ENCODE data around the gene QRICH2.

DNA sequence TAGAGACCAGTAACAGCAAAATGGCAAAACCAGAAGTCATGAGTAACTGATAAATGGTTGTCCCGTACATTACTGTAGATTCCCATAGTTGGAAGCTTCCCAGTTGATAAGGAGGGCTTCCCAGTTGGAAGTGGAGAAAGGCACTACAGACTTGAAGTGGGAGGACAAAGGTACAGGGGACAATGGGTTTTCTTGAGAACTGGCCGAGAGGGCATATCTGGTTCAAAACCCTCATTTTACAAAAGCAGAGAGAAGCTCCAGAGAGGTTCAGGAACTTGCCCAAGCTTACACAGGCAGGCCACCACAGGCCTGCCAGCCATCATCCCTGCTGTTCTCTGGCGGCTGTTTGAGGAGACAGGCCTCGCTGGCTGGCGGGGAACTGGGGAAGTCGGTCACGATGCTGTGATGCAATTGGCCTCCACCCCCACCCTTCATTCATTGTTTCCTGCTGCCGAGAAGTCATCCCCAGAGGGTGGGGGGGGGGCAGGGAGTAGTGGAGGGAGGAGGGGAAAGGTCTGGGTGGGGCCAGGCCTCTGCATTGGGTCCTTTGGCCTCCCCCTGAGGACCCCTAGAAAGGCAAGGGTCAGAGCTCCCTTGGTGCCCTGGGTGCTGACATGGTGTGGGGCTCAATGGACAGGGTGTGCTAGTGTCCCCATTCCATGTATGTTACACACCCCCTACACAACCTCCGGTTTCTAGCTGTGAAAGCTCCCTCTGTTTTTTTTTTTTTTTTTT is 39.9 kb downstream of the QRICH2 start:
- TF ChIP-seq, protein P1, sequence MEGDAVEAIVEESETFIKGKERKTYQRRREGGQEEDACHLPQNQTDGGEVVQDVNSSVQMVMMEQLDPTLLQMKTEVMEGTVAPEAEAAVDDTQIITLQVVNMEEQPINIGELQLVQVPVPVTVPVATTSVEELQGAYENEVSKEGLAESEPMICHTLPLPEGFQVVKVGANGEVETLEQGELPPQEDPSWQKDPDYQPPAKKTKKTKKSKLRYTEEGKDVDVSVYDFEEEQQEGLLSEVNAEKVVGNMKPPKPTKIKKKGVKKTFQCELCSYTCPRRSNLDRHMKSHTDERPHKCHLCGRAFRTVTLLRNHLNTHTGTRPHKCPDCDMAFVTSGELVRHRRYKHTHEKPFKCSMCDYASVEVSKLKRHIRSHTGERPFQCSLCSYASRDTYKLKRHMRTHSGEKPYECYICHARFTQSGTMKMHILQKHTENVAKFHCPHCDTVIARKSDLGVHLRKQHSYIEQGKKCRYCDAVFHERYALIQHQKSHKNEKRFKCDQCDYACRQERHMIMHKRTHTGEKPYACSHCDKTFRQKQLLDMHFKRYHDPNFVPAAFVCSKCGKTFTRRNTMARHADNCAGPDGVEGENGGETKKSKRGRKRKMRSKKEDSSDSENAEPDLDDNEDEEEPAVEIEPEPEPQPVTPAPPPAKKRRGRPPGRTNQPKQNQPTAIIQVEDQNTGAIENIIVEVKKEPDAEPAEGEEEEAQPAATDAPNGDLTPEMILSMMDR (conservative IDR thresholded peaks at IDR 0.05; ENCODE audit: low read length): no peak
- no peak for TF ChIP-seq EZH2phosphoT487 (IDR thresholded peaks at IDR 0.05; ENCODE audit: borderline replicate concordance)
